ENCODE measurements around the gene NR2F2.
A peak's percentile ranks its signal among the peaks of the same experiment; 100 is the strongest.

The NR2F2 gene

DNA sequence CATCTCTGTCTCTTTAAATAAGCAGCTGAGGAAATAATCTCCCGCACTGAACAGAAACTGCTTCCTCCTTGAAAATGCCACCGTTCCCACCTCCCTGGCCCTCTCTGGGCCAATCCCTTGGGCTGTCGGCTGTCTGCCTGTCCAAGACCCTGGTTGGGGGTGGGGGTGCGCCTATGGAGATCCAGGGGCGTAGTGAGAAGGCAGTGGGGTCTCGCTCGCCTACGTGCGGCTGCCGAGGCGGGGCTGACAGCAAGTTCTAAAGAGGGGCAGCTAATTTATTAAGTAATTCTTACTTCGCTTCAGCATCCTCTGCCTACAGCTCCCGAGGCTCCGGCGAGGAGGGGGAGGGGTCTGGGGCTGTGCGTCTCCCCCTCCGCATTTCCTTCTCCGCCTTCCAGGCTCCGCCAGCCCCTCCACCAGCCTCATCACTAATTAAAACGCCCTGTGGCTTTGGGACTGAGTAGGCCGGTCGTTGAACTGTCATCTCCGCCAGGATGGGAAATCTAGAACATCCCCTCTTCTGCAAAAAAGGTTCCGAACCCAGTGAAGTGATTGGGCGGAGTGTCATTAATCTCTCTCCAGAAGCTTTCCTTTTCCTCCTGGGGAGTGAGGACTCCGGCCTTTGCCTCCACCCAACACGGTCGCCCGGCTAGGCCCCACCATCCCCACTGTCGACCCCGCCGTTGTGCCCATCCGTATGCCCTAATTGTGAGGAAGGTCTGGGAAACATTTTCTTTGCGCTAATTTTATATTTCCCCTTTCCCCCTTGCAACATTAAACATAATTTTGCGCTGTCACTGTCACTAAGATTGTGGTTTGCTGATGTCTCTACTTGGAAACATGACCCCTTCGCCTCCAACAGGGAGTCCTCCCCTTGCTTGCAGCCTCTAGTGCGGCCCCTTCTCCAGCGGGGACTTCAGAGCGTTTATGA lies 16.9 kb downstream of the NR2F2 start:
- H3K4me1 ChIP-seq (ENCODE audit: insufficient read depth, low read length): peaks cover 62% of the 10 kb centered on the region
- H3K27me3 ChIP-seq (ENCODE audit: control insufficient read depth in 1 of 2, insufficient read depth in 2 of 2, low read length in 2 of 2): no peaks in the 10 kb centered on the region
- H3K4me3 ChIP-seq (ENCODE audit: low read depth in 1 of 2, low read length in 2 of 2): peak overlapping the region in 1 of 2 donors; percentile 34
- no peaks in the 10 kb centered on the region for H3K9me3 ChIP-seq (ENCODE audit: low read length)
- H3K9ac ChIP-seq (ENCODE audit: low read length): no peak overlapping the region
- H3K27ac ChIP-seq (ENCODE audit: low read depth, low read length): no peak overlapping the region
- no peaks in the 10 kb centered on the region for H3K36me3 ChIP-seq (ENCODE audit: insufficient read depth, low read length)

- Histone ChIP-seq H3K27ac (ENCODE audit: low read depth, low read length) (no peak overlapping the region), H3K9ac (ENCODE audit: low read length) (no peak overlapping the region), H3K27me3 (ENCODE audit: control insufficient read depth in 1 of 2, insufficient read depth in 2 of 2, low read length in 2 of 2) (no peaks in the 10 kb centered on the region), H3K4me3 (ENCODE audit: low read depth in 1 of 2, low read length in 2 of 2) (no peak overlapping the region), H3K4me1 (ENCODE audit: insufficient read depth, low read length) (peaks cover 53% of the 10 kb centered on the region), H3K9me3 (ENCODE audit: low read length) (no peaks in the 10 kb centered on the region), H3K36me3 (ENCODE audit: insufficient read depth, low read length) (no peaks in the 10 kb centered on the region)
Observed at GRCh38 chr15:96348112-96349027, 17.9 kb downstream of the NR2F2 start.

GRCh38 chr15:96349034-96349856 lies 18.7 kb downstream of the NR2F2 start:
- H3K9me3 ChIP-seq (ENCODE audit: low read length): no peaks in the 10 kb centered on the region
- no peaks in the 10 kb centered on the region for H3K36me3 ChIP-seq (ENCODE audit: insufficient read depth, low read length)
- H3K4me1 ChIP-seq (ENCODE audit: insufficient read depth, low read length): peaks cover 51% of the 10 kb centered on the region
- no peak overlapping the region for H3K27ac ChIP-seq (ENCODE audit: low read depth, low read length)
- H3K27me3 ChIP-seq (ENCODE audit: control insufficient read depth in 1 of 2, insufficient read depth in 2 of 2, low read length in 2 of 2): no peaks in the 10 kb centered on the region
- no peak overlapping the region for H3K9ac ChIP-seq (ENCODE audit: low read length)
- H3K4me3 ChIP-seq (ENCODE audit: low read depth in 1 of 2, low read length in 2 of 2): no peak overlapping the region

- Histone ChIP-seq H3K27ac (ENCODE audit: low read depth, low read length) (no peak overlapping the region), H3K4me3 (ENCODE audit: low read depth in 1 of 2, low read length in 2 of 2) (no peak overlapping the region), H3K9ac (ENCODE audit: low read length) (no peak overlapping the region), H3K36me3 (ENCODE audit: insufficient read depth, low read length) (no peaks in the 10 kb centered on the region), H3K27me3 (ENCODE audit: control insufficient read depth in 1 of 2, insufficient read depth in 2 of 2, low read length in 2 of 2) (no peaks in the 10 kb centered on the region), H3K9me3 (ENCODE audit: low read length) (no peaks in the 10 kb centered on the region), H3K4me1 (ENCODE audit: insufficient read depth, low read length) (peaks cover 44% of the 10 kb centered on the region)
Observed at GRCh38 chr15:96349857-96350720, 19.6 kb downstream of the NR2F2 start.

DNA sequence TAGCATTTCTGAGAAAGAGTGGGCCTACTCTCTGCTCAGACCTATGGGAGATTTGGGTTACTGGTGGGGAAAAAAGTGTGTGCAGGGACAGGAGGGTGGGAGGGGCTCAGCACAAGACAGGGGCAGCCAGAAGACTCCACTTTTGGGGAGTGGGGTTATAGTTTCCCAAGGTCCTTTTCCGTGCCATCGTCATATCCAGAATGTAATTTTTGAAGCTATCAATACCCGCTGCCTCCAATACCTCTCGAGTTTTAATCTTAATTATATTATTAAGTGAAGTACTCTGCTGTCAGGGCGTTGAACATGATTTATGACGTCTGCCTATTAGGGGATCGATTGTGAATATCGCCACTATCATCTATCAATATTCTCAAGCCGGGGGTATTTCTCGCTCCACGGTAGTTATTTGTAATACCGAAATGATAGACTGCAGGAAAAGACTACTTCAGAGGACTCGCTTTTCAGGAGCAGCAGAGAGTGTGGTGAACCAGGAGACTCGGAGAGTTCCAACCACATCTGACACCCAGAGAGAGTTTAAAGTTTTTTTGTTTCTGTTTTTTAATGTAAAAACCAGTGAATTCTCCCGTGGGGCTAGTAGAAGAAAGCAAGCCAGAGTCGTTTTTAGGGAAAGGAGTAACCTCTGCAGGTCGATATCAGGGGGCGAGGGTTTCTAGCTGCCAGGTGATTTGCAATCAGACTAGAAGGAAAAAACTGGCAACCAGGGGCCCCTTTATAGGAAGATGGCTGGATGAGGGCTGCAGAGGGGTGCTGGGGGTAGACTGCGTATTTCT lies 20.6 kb downstream of the NR2F2 start:
- Histone ChIP-seq H3K9ac (ENCODE audit: low read length) (no peak overlapping the region), H3K27ac (ENCODE audit: low read depth, low read length) (no peak overlapping the region), H3K4me1 (ENCODE audit: insufficient read depth, low read length) (peaks cover 46% of the 10 kb centered on the region)

GRCh38 chr15:96351761-96352603 lies 21.5 kb downstream of the NR2F2 start:
- no peaks in the 10 kb centered on the region for H3K27me3 ChIP-seq (ENCODE audit: control insufficient read depth in 1 of 2, insufficient read depth in 2 of 2, low read length in 2 of 2)
- H3K9ac ChIP-seq (ENCODE audit: low read length): no peak overlapping the region
- no peak overlapping the region for H3K4me3 ChIP-seq (ENCODE audit: low read depth in 1 of 2, low read length in 2 of 2)

More for the DNA sequence above, 20.6 kb downstream of the NR2F2 start:
- Histone ChIP-seq H3K27me3 (ENCODE audit: control insufficient read depth in 1 of 2, insufficient read depth in 2 of 2, low read length in 2 of 2) (no peaks in the 10 kb centered on the region), H3K36me3 (ENCODE audit: insufficient read depth, low read length) (no peaks in the 10 kb centered on the region), H3K4me3 (ENCODE audit: low read depth in 1 of 2, low read length in 2 of 2) (no peak overlapping the region), H3K9me3 (ENCODE audit: low read length) (no peaks in the 10 kb centered on the region)

GRCh38 chr15:96352604-96353405 lies 22.3 kb downstream of the NR2F2 start:
- no peak overlapping the region for H3K27ac ChIP-seq (ENCODE audit: low read depth, low read length)

More at GRCh38 chr15:96351761-96352603, 21.5 kb downstream of the NR2F2 start:
- H3K4me1 ChIP-seq (ENCODE audit: insufficient read depth, low read length): peaks cover 40% of the 10 kb centered on the region
- no peak overlapping the region for H3K27ac ChIP-seq (ENCODE audit: low read depth, low read length)
- H3K36me3 ChIP-seq (ENCODE audit: insufficient read depth, low read length): no peaks in the 10 kb centered on the region
- no peaks in the 10 kb centered on the region for H3K9me3 ChIP-seq (ENCODE audit: low read length)

DNA sequence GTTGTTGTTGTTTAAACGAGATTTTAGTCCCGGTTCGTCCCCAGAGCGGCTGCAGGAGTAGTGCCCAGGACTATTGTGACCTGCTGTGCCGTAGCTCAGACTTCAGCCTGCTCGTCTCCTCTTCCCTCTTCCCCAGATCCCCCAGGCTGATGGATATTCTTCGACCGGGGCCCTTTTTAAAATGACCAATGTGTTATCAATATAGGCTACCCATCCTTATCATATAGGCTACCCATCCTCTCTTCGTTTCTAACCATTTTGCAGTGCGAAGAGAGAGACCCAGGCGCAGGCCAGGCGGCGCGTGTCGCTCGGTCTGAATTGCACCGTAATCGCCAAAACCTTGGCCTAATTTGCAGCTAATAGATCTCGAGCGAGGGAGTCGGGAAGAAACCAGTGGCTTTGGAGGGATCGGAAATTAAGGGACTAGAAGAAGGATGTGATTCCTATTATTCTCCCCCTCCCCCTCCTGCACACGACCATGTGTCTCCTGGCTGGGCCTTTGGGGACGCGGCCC lies 23.0 kb downstream of the NR2F2 start:
- no peak overlapping the region for H3K9ac ChIP-seq (ENCODE audit: low read length)
- H3K9me3 ChIP-seq (ENCODE audit: low read length): no peaks in the 10 kb centered on the region
- H3K36me3 ChIP-seq (ENCODE audit: insufficient read depth, low read length): no peaks in the 10 kb centered on the region
- H3K4me3 ChIP-seq (ENCODE audit: low read depth in 1 of 2, low read length in 2 of 2): no peak overlapping the region
- peak overlapping the region; percentile 29 for H3K27ac ChIP-seq (ENCODE audit: low read depth, low read length)
- H3K27me3 ChIP-seq (ENCODE audit: control insufficient read depth in 1 of 2, insufficient read depth in 2 of 2, low read length in 2 of 2): peaks cover 7 to 9% of the 10 kb centered on the region in 2 donors
- peaks cover 39% of the 10 kb centered on the region for H3K4me1 ChIP-seq (ENCODE audit: insufficient read depth, low read length)

More at GRCh38 chr15:96352604-96353405, 22.3 kb downstream of the NR2F2 start:
- H3K27me3 ChIP-seq (ENCODE audit: control insufficient read depth in 1 of 2, insufficient read depth in 2 of 2, low read length in 2 of 2): peaks cover 2% of the 10 kb centered on the region in 2 donors
- H3K36me3 ChIP-seq (ENCODE audit: insufficient read depth, low read length): no peaks in the 10 kb centered on the region
- H3K9ac ChIP-seq (ENCODE audit: low read length): no peak overlapping the region
- no peaks in the 10 kb centered on the region for H3K9me3 ChIP-seq (ENCODE audit: low read length)
- no peak overlapping the region for H3K4me3 ChIP-seq (ENCODE audit: low read depth in 1 of 2, low read length in 2 of 2)
- peaks cover 37% of the 10 kb centered on the region for H3K4me1 ChIP-seq (ENCODE audit: insufficient read depth, low read length)

All from muscle layer of colon (tissue), 2 donors.